Erythroblast (primary cell): Measurements from ENCODE around the gene KLK1.

Experiments
- DNase-seq, 2 experiments: peaks; one replicate each; lab custom pipeline; 2025; lab: John Stamatoyannopoulos, UW
- GATA1 ChIP-seq: IDR thresholded peaks from 2 replicates; pipeline ENCODE4 v1.6.1; 2011; ENCODE audit warnings: low read depth, mild to moderate bottlenecking, control low read depth, low read length, moderate library complexity
- POLR2A ChIP-seq: IDR thresholded peaks from 2 replicates; pipeline ENCODE4 v1.6.1; 2011; ENCODE audit warnings: mild to moderate bottlenecking, low read length

KLK1 gene

DNA sequence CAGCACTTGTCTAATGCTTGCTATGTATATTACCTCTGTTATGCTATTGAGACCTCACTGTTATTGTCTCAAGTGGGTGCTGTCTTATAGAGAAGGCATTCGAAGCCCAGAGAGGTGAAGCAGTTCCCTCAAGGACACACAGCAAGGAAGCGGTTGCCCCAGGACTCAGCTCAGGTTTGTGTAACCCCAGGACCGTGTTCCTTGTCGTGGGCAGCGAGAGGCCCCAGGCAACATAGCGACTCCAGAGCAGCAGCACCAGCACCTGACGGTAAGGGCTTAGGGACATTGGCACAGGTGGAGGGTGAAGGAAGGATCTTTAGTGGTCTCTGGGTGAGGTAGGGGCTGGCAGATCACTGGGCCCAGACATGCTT is 7.4 kb upstream of the KLK1 start:
- TF ChIP-seq GATA1: no peak
- no peak for TF ChIP-seq POLR2A
- no peak for DNase-seq

DNA sequence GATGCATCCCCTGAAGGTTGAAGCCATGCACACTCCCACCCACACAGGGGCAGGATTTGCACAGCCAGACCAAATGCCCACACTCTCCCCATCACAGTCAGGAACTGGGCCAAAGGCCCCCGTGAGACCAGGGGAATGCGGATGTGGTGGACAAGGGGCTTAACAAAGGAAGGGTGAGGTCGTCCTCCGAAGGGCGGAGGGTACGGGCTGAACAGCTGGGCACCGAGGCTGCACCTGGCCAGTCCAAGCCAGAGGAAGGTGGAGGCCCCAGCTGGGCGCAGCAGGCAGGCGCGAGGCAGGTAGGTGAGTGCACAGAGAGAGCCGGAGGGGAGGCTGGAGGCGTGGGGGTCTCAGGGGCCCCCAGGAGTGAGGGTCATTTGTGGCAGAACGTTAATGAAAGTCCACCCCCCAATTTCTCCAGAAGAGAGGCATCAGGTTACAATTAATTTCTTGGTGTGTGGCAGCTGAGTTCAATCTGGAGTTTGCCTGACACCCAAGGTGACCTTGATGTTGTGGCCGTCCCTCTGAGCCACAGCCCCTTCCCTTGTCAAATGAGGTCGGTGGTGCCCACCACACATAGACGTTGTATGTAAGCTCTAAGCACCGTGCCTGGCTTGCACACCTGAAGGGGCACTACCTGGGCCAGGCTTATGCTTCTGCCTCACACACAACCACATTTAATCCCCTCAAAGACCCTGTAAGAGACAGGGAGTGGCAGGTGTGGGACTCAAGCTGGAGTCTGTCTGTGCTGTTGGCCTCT is 6.9 kb upstream of the KLK1 start:
- no peak for DNase-seq
- no peak for TF ChIP-seq POLR2A
- no peak for TF ChIP-seq GATA1

DNA sequence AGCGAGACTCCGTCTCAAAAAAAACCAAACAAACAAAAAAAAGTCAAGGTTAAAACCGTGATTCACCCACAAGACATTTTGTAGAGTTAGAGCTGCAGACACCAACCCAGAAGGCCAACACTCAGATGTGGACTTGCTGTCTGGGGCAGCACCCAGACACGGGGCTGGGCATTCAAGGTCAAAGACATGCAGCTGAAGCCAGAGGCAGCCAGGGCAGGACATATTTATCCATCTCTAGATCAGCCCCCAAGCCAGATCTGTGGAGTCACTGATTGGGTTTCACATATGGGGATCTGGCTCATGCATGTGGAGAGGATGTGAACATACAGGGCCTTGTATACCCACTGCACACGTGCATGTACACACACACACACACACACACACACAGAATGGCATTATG is 6.2 kb upstream of the KLK1 start:
- TF ChIP-seq POLR2A (no peak), GATA1 (no peak)
- DNase-seq: no peak

DNA sequence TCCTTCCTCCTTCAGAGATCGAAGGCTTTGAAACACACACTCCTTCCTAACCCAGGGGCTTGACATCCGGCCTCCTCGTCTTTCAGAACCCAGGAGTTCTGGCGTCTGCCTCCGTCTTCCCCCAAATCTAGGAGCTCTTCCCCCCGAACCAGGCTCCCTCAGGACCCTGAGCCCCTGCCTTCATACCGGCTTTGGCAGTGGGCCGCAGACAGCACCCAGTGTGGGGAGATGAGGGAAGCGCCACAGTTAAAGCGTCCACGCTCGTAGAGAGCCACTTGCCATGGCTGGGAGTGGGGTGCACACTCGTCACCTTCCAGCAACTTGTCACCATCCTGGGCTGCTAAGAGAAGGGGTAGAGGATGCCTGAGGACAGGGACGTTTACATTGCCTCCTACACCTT is 3.9 kb upstream of the KLK1 start:
- TF ChIP-seq POLR2A (no peak), GATA1 (no peak)

DNA sequence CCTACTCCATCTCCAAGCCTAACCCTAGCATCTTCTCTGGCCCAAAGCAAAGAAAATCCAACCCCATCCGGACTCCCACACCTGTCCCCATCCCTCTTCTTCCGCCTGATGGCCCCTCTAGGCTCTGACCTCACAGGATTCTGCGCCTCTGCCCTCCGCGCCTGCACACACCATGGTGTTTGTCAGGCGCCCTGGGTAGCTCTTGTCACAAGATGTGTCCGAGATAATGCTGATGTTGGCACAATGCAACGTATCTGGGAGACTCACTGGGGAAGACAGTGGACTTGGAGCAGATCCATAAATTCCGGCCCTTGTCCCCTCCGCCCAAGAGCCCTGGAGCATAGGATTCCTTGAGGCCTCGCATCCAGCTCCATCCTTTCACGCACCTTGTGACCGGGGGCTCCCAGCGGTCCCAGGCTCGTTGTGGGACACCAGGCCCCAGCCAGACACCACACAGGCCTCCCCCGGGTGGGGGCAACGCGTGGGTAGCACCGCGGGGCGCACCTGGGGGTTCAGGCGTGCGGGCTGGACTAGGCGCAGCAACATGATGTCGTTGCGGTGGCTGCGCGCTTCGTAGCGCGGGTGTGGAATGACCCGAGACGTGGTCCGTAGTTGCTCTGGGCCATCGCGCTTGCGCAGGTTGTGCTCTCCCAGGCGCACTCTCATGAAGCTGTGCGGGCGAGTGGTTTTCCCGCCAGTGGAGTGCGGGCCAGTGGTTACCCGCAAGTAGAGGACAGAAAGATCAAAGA is 3.1 kb upstream of the KLK1 start:
- no peak for TF ChIP-seq GATA1
- TF ChIP-seq POLR2A: no peak
- no peak for DNase-seq

More for the DNA sequence above, 3.9 kb upstream of the KLK1 start:
- no peak for DNase-seq

DNA sequence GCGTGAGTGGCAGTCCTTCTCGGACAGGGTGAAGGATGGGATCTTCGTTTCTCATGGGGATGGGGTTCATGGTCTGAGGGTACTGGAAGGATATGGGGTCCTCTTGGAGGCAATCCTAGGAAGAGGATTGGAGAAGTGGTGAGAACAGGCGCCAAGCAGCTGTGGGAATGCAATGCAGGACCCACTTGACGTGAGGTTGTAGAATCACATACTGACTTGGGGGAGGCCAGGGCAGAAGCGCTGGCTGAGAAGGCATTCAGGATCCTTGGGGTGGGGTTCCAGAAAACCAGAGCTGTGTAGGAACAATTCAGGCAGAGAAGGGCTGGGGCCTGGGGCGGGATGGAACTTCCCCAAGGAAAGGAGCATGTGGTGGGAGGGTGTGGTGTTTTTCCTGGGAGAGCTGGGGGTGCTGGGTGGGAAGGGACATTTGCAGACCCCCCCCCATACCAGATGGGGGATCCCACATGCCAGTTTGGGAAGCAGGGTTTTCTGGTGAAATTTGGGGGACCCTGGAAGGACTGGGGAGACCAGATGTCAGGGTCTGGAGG is 852 bp downstream of the KLK1 start:
- no peak for DNase-seq
- TF ChIP-seq GATA1: no peak
- TF ChIP-seq POLR2A: no peak

DNA sequence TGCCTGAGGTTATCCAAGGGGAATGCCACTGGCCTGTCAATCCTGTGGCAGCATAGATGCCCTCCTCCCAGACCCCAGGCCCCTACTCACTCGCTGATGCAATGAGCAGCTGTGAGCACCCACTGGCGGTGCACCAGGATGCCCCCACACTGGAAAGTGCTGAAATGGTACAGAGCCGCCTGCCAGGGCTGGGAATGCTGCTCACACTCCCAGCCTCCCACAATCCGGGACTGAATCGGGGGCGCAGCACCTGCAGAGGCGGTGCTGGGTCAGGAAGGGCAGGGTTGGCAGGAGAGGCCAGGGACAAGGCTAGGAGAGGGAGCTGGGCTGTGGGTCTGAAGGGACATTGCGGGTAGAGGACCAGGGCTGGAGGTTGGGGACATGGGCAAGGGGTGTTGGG is 2.0 kb downstream of the KLK1 start:
- no peak for DNase-seq
- no peak for TF ChIP-seq POLR2A
- no peak for TF ChIP-seq GATA1

DNA sequence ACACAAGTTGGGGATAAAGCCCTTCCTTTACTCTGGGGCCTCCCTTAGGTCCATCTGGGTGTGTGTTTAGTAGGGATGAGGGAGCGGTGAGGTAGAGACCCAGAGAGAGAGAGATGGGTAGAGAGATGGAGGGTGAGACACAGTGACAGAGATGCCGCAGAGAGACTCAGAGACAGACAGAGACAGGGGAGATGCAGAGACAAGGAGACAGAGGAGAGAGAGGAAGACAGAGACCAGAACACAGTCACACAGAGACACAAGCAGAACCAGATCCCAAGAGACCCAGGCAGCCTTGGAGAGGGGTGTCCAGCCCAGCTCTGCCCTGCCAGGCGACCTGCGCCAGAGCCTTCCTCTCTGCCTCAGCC is 2.4 kb downstream of the KLK1 start:
- no peak for DNase-seq
- TF ChIP-seq POLR2A (no peak), GATA1 (no peak)

DNA sequence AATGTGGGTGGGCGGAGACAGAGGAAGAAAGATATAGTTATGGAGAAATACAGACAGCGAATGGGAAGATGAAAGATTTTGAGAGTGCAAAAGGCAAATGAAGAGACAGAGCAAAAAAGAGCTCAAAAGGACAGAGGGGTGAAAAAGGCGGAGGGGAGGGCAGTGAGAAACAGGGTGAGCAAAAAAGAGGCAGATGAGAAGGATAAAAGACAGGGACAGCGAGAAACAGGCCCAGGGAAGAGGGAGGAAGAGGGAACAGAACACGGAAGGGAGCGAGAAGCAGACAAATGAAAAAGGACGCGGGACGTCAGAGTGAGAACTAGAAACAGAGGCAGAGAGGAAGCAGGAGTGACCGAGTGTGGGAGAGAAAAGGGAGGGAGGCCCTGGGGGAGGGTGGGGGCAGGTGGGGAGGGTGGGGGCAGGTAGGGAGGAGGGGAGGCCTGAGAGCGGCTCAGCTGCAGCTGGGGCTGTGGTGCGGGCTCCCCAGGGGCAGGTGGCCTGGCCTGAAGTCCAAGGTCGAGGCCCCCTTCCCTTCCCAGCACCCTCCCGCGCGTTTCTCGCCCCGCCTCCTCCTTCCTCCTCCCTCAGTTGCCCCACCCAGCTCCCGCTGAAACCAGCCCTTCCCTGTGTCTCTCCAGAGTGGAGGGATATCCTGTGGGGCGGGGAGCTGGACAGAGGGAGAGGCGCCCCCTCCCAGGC is 2.9 kb downstream of the KLK1 start:
- no peak for DNase-seq
- TF ChIP-seq POLR2A: no peak
- TF ChIP-seq GATA1: no peak

DNA sequence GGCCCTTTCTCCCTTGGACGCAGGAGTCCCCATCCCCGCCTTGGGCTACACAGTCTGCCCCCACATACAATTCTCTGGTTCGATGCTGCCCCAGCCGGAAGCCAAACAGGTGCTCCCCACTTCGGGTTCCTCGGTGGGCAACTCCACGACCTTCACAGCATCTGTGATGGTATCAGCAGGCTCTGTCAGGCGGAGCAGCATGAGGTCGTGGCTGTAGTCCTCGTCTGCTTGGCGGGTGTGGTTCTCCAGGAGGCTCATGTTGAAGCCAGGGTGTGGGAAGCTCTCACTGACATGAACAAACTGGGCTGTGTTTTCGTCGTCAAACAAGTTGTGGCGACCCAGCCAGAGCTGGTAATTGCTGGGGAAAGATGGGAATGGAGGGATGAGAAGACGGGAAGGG is 3.5 kb downstream of the KLK1 start:
- TF ChIP-seq POLR2A (no peak), GATA1 (no peak)
- DNase-seq: peak in 1 of 2 experiments; percentile 31

DNA sequence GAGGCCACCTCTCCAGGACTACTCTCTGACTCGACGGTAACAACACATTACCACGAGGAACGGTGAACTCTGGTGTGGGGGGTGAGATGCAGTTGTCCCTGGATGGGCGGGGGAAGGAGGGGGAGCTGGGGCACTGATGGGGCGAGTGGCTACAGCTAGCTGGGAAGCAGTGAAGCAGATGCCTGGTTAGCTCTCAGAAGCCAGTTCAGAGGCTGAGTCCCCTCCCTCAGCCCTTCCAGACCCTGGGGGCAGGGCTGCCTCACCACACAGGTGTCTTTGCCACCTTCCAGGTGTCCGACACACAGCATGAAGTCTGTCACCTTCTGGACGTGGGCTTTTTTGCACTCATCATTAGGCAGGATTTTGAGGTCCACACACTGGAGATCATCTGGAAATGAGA is 4.0 kb downstream of the KLK1 start:
- TF ChIP-seq POLR2A: no peak
- no peak for TF ChIP-seq GATA1
- DNase-seq: no peak

DNA sequence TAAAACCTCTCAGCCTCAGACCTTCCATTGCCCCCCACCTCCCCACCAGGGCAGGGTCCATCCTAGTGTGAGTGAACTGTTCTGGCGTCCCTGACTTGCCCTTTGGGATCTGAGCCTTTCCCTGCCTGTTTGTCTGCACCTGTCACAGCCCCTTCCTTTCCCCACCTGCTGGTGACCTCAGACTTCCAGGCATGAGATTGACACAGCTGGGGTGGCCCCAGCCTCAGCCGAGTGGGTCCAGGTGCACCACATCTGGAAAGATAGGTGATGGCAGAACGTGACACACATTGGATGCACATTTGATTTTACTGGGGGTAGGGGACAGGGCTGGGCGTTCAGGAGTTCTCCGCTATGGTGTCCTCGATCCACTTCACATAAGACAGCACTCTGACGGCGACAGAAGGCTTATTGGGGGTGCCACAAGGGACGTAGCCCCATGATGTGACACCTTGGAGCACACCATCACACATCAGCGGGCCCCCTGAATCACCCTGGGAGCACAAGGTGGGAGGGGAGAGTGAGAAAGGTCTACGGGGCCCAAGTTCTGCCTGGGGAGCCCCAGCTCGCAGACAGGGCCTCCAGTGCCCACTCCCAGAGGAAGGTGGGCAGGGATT is 4.6 kb downstream of the KLK1 start:
- no peak for TF ChIP-seq POLR2A
- no peak for TF ChIP-seq GATA1
- no peak for DNase-seq

- TF ChIP-seq POLR2A (no peak), GATA1 (no peak)
- peak; percentile 78 to 79 for DNase-seq
These were observed 5.4 kb downstream of the KLK1 start for GRCh38 chr19:50817941-50818858.
